ENCODE measurements around the gene MMP27.
A peak's percentile ranks its signal among the peaks of the same experiment; 100 is the strongest.

MMP27 gene

GRCh38 chr11:102703826-102704493, 1.6 kb downstream of the MMP27 start:
- DNase-seq, result no peak

GRCh38 chr11:102695201-102695600, 10.4 kb downstream of the MMP27 start:
- no peak for DNase-seq

DNA sequence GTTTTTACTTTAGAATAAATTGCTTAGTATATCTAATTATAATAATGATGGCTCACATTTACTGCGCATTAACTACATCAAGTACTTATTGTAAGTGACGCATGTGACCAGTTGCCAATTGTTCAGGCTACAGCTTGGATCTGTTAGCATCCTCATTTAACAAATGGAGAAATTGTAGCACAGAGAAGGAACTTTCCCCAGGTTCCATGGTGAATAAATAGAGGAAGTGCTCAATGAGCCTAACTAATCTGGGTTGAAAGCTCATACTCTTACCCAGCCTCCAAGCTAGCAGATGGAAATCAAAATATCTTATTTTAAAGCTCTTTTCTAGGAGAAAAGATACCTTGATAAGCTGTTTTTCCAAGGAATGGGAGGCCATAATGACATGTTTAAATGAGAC, 19.8 kb downstream of the MMP27 start:
- no peak for DNase-seq

DNA sequence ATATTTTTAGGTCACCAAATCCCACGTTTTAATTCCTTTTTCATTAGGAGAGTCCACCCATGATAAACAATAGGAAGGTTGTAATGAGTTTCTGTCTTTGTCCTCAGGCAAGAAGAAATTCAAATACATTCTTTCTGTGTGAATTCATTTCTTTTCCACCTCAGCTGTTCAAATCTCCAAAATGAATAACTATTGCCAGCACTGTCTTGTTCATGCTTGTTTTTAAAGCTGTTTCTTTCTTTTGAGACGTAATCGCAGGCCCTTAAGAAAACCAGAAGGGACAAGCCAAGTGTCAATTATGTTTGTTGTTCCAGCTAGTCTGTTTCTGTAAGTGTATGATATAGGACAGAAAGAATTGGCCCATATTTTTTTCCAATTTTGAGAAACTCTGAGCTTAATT, 20.2 kb downstream of the MMP27 start:
- no peak for DNase-seq

- no peak for DNase-seq
These were observed 22.3 kb downstream of the MMP27 start for GRCh38 chr11:102683277-102683676.

- no peak for DNase-seq
These were observed 24.6 kb downstream of the MMP27 start for GRCh38 chr11:102680945-102681344.

GRCh38 chr11:102678022-102678421, 27.5 kb downstream of the MMP27 start:
- DNase-seq, result no peak

DNA sequence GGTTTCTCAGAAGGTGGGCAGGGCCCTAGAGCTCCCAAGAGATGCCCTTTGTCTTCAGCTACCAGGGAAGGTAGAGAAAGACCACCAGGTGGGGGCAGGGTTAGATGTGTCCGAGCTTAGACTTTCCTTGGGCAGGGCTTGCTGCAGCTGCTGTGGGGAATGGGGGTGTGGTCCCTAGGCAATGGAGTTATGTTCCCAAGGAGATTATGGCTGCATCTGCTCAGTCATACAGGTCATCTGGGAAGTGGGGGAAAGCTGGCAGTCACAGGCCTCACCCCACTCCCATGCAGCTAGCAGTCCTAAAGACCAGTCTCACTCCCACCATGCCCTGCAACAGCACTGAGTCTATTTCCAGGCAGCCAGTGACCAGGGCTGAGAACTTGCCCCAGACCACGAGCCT, 29.5 kb downstream of the MMP27 start:
- DNase-seq, result no peak

DNA sequence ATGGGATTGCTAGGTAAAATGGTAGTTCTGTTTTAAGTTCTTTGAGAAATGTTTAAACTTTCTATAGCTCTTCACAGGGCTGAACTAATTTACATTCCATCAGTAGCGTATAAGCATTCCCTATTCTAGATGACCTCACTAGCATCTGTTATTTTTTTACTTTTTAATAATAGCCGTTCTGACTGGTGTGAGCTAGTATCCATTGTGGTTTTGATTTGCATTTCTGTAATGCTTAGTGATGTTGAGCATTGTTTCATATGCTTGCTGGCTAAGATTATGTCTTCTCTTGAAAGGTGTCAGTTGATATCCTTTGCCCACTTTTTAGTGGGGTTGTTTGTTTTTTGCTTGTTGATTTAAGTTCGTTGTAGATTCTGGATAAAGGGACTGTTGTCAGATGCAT, 35.9 kb downstream of the MMP27 start:
- DNase-seq, result no peak

DNA sequence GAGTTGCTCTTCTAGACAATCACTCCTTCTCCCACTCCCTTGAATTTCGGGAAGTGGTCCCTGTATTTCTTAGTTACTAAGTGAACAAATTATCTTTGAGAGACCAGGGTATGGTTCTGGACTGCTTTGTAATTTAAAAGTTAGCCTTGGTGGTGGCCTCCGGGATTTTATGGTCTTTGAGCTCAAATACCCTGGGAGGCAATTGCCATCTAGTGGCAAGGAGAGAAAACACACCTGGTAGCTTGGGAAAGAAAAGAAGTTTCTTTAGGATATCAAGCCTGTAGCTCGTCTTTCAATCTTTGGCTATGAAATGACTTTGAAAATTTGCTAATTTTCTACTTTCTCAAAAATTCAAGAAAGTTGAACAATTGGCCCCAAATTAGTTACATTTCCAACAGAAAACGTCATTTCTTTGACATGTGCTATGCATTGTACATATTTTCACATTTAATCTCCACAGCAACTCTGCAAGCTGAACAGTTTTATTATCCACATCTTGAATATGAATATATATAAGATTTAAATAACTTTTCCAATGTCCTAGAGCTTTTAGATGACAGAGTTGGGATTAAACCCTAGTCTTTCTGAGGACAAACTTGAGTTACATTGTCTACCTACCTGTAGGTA, 39.1 kb downstream of the MMP27 start:
- peak; percentile 49 for DNase-seq

DNA sequence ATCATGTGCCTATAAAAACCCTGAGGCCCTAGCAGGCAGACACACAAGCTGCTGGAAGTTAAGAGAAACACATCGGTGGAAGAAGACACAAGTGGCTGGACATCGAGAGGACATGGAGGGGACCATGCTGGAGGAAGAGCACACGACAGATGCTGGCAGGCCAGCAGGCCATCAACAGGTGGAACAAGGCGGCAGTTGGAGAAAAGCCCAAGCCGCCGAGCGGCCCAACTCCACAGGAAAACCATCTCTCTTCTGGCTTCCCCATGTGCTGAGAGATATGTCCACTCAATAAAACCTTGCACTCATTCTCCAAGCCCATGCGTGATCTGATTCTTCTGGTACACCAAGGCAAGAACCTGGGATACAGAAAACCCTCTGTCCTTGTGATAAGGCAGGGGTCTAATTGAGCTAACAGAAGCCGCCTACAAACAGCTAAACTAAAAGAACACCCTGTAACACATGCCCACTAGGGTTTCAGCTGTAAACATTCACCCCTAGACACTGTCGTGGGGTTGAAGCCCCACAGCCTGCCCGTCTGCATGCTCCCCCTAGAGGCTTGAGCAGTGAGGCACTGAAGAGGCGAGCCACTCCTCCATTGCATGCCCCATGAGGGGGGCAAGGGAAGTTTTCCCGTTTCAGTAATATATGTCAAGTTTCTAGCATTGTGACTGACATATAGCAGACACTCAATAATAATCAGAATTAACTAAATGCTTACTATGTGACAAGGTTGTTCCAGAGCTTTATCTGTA, 41.4 kb downstream of the MMP27 start:
- no peak for DNase-seq

GRCh38 chr11:102662607-102663006, 43.0 kb downstream of the MMP27 start:
- no peak for DNase-seq

DNA sequence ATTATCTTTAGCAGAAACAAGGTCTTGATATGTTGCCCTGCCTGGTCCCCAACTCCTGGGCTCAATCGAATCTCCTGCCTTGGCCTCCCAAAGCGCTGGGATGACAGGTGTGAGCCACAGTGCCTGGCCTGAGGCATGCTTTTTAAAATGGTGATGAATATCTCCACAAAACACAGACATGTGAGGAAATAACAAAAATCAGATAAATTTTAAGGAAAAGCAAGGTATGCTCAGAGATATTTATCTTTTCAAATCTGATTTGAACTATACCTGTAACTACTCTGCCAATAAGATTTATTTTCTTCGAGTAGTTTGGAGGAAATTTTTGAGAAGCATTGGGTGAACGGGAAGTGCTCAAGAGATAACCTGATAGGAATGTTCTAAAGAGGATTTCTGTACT, 44.5 kb downstream of the MMP27 start:
- DNase-seq, result no peak

- no peak for DNase-seq
These were observed 49.0 kb downstream of the MMP27 start for GRCh38 chr11:102656528-102656927.

DNA sequence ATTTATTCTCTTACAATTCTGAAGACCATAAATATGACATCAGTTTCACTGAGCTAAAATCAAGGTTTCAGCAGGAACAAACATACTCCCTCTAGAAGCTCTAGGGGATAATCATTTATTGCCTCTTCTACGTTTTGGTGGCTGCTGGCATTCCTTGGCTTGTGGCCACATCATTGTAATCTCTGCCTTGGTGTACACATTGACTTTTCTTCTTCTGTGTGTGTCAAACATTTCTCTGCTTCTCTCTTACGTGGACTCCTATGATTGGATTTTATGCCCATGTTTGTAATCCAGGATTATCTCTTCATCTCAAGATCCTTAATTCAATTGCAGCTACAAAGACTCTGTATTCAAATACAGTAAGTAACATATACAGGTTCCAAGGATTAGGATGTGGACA, 50.0 kb downstream of the MMP27 start:
- no peak for DNase-seq

DNA sequence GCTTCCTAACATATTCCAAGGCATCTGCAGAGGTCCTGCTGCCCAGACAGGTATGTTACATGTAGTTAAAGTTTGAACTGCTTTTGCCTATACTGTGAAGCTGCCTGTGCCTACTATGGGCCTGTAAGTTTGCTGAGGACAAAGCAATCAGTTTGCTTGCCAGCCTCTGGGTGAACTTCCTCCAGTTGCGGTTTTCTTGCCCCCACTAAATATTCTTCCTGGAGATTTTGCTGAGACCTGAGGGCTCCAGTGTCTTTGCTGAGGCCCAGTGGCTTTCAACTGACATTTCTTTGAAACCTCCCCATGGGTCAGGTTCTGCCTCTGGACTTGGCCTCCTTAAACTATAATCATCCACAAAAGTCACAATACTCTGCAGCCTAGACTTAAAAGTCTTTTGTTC, 50.8 kb downstream of the MMP27 start:
- DNase-seq, result no peak

GRCh38 chr11:102653744-102654291, 51.8 kb downstream of the MMP27 start:
- DNase-seq, result no peak

DNA sequence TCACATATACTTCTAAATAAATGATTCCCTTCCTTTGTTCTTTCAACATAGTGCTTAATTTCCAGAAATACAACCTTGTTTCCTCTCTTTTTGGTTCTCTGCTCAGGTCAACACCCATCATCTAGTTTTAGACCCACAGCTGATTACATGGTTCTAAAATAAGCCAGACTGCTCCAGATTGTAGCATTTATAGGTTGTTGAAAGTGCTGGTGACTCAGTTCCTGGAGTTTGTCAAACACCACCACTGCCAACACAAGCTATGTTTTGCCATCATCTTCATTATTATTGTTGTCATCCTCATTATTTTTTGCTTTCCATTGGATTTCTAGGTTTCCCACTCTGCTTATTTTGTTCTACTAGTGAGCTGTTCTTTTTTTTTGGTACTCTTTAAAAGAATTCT, 58.1 kb downstream of the MMP27 start:
- no peak for DNase-seq

DNA sequence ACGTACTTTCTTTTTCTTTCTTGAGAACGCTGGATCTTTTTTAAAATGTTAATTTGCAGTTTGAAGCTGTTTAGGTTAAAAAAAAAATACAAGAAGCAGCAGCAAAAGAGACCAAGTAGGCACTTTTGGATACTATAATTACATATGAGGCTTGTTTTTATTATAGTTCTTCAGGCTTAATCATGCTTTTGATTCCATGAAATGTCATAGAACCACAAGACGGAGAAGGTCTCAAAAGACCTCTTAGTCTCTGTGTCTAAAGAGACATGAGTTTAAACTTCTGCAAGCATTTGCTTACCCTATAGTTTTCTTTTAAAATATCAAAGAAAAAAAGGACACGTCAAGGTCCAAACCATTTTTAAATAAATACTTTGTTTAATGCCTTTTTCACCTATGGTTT, 61.6 kb downstream of the MMP27 start:
- DNase-seq, result no peak
